ENCODE data around the gene STK32C.

Gene STK32C

DNA sequence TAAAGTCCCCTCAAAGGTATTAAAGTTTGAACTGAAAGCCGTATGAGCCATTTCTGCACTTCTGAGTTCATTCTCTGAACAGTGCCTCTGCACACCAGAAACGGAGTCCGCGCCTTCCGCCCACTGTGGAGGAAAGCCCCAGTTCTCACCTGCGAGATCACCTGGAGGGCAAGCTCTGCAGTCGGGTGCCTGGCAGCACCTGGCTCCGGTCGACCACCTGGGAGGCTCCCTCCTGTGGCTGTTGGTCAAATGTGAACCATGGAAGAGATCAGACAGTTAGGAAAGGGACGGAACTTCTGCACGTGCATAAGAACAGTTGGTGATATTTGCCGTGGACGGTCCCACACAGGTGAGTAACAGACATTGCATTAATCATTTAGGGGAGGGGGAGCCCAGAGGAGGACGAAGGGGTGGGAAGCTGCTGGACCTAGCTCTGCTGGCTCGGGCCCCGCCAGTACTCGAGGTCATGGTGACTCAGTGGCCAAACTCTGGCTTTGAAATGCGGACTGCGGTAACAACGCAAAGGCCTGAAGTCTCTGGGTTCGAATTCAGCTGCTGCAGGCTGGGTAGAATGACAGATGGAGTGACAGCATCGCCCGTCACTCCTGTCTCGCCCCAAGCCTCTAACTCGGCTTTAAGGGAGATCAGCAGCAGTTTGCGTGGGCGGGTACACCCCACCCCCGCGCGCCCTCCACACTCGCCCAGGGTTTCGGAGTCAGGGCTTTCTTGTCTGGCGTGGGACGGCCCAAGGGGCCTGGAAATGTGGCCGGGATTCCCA, 122.7 kb downstream of the STK32C start:
- DNase-seq (ENCODE audit: low read depth), result no peak
- TF ChIP-seq, protein P1, sequence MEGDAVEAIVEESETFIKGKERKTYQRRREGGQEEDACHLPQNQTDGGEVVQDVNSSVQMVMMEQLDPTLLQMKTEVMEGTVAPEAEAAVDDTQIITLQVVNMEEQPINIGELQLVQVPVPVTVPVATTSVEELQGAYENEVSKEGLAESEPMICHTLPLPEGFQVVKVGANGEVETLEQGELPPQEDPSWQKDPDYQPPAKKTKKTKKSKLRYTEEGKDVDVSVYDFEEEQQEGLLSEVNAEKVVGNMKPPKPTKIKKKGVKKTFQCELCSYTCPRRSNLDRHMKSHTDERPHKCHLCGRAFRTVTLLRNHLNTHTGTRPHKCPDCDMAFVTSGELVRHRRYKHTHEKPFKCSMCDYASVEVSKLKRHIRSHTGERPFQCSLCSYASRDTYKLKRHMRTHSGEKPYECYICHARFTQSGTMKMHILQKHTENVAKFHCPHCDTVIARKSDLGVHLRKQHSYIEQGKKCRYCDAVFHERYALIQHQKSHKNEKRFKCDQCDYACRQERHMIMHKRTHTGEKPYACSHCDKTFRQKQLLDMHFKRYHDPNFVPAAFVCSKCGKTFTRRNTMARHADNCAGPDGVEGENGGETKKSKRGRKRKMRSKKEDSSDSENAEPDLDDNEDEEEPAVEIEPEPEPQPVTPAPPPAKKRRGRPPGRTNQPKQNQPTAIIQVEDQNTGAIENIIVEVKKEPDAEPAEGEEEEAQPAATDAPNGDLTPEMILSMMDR (conservative IDR thresholded peaks at IDR 0.05; ENCODE audit: control insufficient read depth, insufficient read depth, low read depth, low read length), result no peak
- H3K4me3 ChIP-seq (ENCODE audit: control insufficient read depth, low read depth, low read length), result no peak overlapping the region

DNA sequence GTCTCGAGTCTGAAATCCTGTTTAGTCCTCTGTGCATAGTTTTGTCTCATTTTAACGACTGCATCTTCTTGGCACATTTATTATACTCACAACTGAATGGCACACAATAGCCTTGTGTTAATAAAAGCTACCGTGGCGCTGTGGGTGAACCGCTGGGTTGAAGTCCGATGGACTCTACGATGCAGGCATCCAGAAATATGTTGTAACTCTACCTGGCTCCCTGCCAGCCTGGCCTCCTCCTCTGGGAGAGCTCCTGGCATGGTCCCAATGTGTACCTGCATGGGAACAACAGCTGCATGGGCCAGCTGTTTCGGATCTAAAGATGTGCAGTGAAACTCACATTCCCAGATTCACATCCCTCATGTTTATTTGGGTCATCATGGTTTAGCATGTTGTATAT, 124.7 kb downstream of the STK32C start:
- no peak overlapping the region for H3K4me3 ChIP-seq (ENCODE audit: control insufficient read depth, low read depth, low read length)
- TF ChIP-seq, protein P1 (conservative IDR thresholded peaks at IDR 0.05; ENCODE audit: control insufficient read depth, insufficient read depth, low read depth, low read length), result no peak
- DNase-seq (ENCODE audit: low read depth), result no peak

DNA sequence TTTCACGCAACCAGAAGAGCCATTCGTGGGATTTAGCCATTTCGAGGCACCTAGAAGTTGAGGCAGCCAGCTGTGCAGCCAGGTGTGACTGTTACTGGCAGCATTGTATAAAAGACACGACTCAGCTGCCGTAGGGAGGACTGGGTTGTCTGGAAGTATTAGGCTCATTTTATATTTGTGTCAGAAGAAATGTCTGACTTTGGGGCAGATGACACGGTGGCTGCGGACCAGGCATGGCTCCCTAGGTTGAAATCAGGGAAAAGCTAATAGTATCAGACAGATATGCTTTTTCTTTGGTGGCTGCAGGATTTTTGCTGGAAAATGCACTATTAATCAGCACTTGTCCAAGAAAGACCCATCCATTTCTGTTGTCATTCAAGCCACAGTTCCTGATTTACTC, 125.2 kb downstream of the STK32C start:
- no peak overlapping the region for H3K4me3 ChIP-seq (ENCODE audit: control insufficient read depth, low read depth, low read length)
- no peak for DNase-seq (ENCODE audit: low read depth)
- TF ChIP-seq, protein P1 (conservative IDR thresholded peaks at IDR 0.05; ENCODE audit: control insufficient read depth, insufficient read depth, low read depth, low read length), result no peak

DNA sequence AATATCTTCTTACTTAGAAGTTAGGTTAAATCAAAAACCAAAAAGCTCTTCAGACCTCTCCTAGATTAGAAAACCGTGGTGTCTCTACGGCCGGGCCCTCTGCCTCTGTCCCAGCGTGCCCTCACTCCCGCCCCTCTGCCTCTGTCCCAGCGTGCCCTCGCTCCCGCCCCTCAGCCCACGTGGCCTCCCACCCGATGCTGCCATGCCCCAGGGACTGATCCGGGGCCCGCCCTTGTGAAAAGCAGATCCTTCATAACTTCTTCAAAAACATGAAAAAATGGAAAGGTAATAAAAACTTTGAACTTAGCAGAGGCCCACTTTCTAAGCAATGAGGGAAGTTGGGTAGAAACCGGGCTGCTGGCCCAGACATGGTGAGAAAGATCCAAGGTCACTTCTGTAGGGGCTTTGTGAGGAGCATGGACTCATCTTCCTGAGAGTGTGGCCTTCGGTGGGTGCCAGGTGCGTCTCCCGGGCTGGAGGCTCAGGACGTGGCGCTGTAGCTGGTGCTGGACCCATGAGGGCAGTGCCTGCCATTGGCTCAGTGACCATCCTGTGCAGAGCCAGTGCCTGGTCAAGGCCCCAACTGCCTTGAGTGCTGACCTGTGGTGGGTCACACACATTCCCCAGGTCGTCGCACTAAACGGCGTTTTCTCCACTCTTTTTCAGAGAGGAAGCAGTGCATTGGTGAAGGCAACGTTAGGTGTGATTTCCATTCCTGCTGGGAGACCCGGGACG, 125.9 kb downstream of the STK32C start:
- H3K4me3 ChIP-seq (ENCODE audit: control insufficient read depth, low read depth, low read length), result no peak overlapping the region
- TF ChIP-seq, protein P1 (conservative IDR thresholded peaks at IDR 0.05; ENCODE audit: control insufficient read depth, insufficient read depth, low read depth, low read length), result no peak

DNA sequence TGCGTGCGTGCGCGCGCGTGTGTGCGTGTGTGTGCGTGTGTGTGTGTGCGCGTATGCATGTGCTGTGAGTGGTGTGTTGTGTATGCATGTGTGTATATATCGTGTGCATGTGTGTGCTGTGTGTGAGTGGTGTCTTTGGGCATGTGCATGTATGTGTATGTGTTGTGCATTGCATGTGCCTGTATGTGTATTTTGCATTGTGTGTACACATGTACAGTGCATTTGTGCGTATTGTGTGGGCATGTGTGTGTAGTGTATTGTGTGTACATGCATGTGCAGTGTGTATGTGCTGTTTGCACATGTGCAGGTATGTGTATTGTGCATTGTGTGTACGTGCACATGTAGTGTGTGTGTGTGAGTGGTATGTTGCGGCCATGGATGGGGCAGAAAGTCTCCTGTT, 127.0 kb downstream of the STK32C start:
- DNase-seq (ENCODE audit: low read depth), result no peak
- no peak overlapping the region for H3K4me3 ChIP-seq (ENCODE audit: control insufficient read depth, low read depth, low read length)
- TF ChIP-seq, protein P1 (conservative IDR thresholded peaks at IDR 0.05; ENCODE audit: control insufficient read depth, insufficient read depth, low read depth, low read length), result no peak

More for the DNA sequence above, 125.9 kb downstream of the STK32C start:
- no peak for DNase-seq (ENCODE audit: low read depth)

DNA sequence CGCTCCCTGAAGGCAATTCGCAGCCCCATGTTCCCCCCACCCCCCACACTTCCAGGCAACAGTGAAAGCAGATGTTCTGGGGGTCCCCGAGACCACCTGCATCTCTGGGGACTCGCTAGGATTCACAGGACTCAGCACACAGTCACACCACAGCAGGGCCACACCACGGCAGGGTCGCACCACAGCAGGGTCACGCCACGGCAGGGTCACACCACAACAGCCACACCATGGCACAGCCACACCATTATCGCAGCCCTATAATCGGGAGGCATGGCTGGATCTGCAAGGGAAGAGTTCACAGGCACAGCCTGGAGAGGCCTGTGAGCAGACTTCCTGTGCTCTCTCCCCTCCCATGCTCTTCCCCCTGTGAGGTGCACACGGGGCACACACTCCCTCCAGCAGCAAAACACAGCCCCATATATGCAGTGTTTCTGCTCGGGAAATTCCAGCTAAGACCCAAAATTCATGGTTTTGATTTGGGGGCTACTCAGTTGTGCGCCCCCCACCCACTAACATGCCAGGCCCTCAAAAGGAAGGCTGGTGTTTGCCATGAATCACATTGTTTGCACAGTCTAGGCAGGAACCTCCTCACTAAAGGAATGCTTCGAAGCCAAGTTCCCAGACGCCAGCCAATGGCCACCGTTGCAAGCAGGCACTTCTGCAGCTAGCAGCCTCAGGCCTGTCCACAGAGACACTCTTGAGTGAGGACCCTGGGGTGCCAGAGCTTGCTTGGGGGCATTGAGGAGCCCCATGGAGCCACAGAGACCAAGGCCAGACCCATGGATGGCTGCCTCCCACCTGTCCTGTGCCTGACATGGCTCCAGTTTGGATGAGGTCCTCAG, 128.0 kb downstream of the STK32C start:
- TF ChIP-seq, protein P1 (conservative IDR thresholded peaks at IDR 0.05; ENCODE audit: control insufficient read depth, insufficient read depth, low read depth, low read length), result no peak
- H3K4me3 ChIP-seq (ENCODE audit: control insufficient read depth, low read depth, low read length), result no peak overlapping the region
- DNase-seq (ENCODE audit: low read depth), result no peak

All from fibroblast of mammary gland (primary cell).